Activated T-cell treated with anti-CD3 and anti-CD28 coated beads, Interleukin-2, amount 50 U/mL, for 72 hours (primary cell): ENCODE measurements around the gene SLC4A4. TPM values are rescaled to one million over a fixed set of nuclear protein-coding genes. Genes with fewer than 3 reads are reported as not detected.

Experiments used
- ATAC-seq, 2 donors: fragments of 150-1000 bp; cut with Tn5 transposase; replicated peaks in 1 of 2; 2 replicates each; pipeline ENCODE4 v1.10.0; 2021; ENCODE audit warnings: moderate library complexity in 2 of 2, mild to moderate bottlenecking in 1 of 2
- DNase-seq, 2 donors: peaks; one replicate each; pipeline ENCODE4 v3.0.0; 2021 to 2022; ENCODE audit warnings: mixed read lengths in 1 of 2
- H3K27ac Mint-ChIP-seq: one replicate; pipeline ENCODE4 v1.8.0; 2022; ENCODE audit warnings: mild to moderate bottlenecking, moderate library complexity, mixed read lengths
- H3K27me3 Mint-ChIP-seq: one replicate; pipeline ENCODE4 v1.8.0; 2022; ENCODE audit warnings: low read depth, mixed read lengths
- H3K36me3 Mint-ChIP-seq, 2 donors: one replicate each; pipeline ENCODE4 v1.8.0; 2022; ENCODE audit warnings: mixed read lengths in 2 of 2, mild to moderate bottlenecking in 1 of 2; ENCODE audit not compliant: insufficient read depth in 2 of 2
- H3K4me1 Mint-ChIP-seq: one replicate; pipeline ENCODE4 v1.8.0; 2022; ENCODE audit warnings: low read depth, mixed read lengths
- H3K4me3 Mint-ChIP-seq, 2 donors: one replicate each; pipeline ENCODE4 v1.8.0; 2022; ENCODE audit warnings: mild to moderate bottlenecking in 2 of 2, mixed read lengths in 2 of 2, moderate library complexity in 2 of 2
- H3K9me3 Mint-ChIP-seq, 2 donors: one replicate each; pipeline ENCODE4 v1.8.0; 2022; ENCODE audit warnings: mixed read lengths in 2 of 2
- total RNA-seq, 2 donors: library from RNA; stranded (reverse); gene quantifications; one replicate each; pipeline ENCODE4 v1.2.3, GENCODE V29; 2022

Gene SLC4A4
- under 1 TPM; 0.26 to 0.46 TPM for total RNA-seq

- Mint-ChIP-seq H3K27ac (no peak within 1 kb of the TSS), H3K36me3 (no peaks in the 10 kb centered on the region), H3K4me1 (no peaks in the 10 kb centered on the region), H3K27me3 (peaks cover 10% of the 10 kb centered on the region), H3K4me3 (no peak within 1 kb of the TSS), H3K9me3 (no peaks in the 10 kb centered on the region)
- peak; percentile 97 for ATAC-seq
- DNase-seq: peak in 1 of 2 donors; percentile 2
These were observed at the start of gene SLC4A4 for GRCh38 chr4:71338846-71339593. SLC4A4 (plus strand) TSS chr4:71339020.

- Mint-ChIP-seq H3K9me3 (no peaks in the 10 kb centered on the region), H3K36me3 (no peaks in the 10 kb centered on the region), H3K4me3 (no peak overlapping the region), H3K27me3 (no peaks in the 10 kb centered on the region), H3K27ac (no peak overlapping the region), H3K4me1 (no peaks in the 10 kb centered on the region)
- ATAC-seq (no peak), DNase-seq (no peak)
These were observed 48.7 kb upstream of the SLC4A4 start for GRCh38 chr4:71290074-71290473.

- H3K4me1 Mint-ChIP-seq: no peaks in the 10 kb centered on the region
- no peak overlapping the region for H3K27ac Mint-ChIP-seq
- ATAC-seq (no peak), DNase-seq (no peak)
- H3K27me3 Mint-ChIP-seq: no peaks in the 10 kb centered on the region
- H3K4me3 Mint-ChIP-seq: no peak overlapping the region
- H3K9me3 Mint-ChIP-seq: no peaks in the 10 kb centered on the region
- H3K36me3 Mint-ChIP-seq: no peaks in the 10 kb centered on the region
These were observed 48.3 kb upstream of the SLC4A4 start for GRCh38 chr4:71290476-71290875.

GRCh38 chr4:71292228-71292627 is 46.6 kb upstream of the SLC4A4 start:
- Mint-ChIP-seq H3K9me3 (no peaks in the 10 kb centered on the region), H3K36me3 (no peaks in the 10 kb centered on the region), H3K27me3 (no peaks in the 10 kb centered on the region), H3K27ac (no peak overlapping the region), H3K4me1 (no peaks in the 10 kb centered on the region), H3K4me3 (no peak overlapping the region)
- no peak for ATAC-seq
- no peak for DNase-seq

- peak in 1 of 2 donors; percentile 55 for ATAC-seq
- no peaks in the 10 kb centered on the region for H3K9me3 Mint-ChIP-seq
These were observed 45.1 kb upstream of the SLC4A4 start for GRCh38 chr4:71293705-71294104.

GRCh38 chr4:71294301-71294700 is 44.5 kb upstream of the SLC4A4 start:
- H3K27me3 Mint-ChIP-seq: no peaks in the 10 kb centered on the region
- ATAC-seq (no peak), DNase-seq (no peak)
- no peaks in the 10 kb centered on the region for H3K9me3 Mint-ChIP-seq
- H3K36me3 Mint-ChIP-seq: no peaks in the 10 kb centered on the region
- H3K4me3 Mint-ChIP-seq: no peak overlapping the region
- H3K27ac Mint-ChIP-seq: no peak overlapping the region
- no peaks in the 10 kb centered on the region for H3K4me1 Mint-ChIP-seq

More at GRCh38 chr4:71293705-71294104, 45.1 kb upstream of the SLC4A4 start:
- no peaks in the 10 kb centered on the region for H3K4me1 Mint-ChIP-seq
- H3K4me3 Mint-ChIP-seq: no peak overlapping the region
- H3K27ac Mint-ChIP-seq: no peak overlapping the region
- no peak for DNase-seq
- no peaks in the 10 kb centered on the region for H3K27me3 Mint-ChIP-seq
- H3K36me3 Mint-ChIP-seq: no peaks in the 10 kb centered on the region

GRCh38 chr4:71296945-71297344 is 41.9 kb upstream of the SLC4A4 start:
- ATAC-seq (no peak), DNase-seq (no peak)
- no peaks in the 10 kb centered on the region for H3K36me3 Mint-ChIP-seq
- no peak overlapping the region for H3K27ac Mint-ChIP-seq
- no peaks in the 10 kb centered on the region for H3K27me3 Mint-ChIP-seq
- H3K9me3 Mint-ChIP-seq: no peaks in the 10 kb centered on the region
- H3K4me3 Mint-ChIP-seq: no peak overlapping the region
- no peaks in the 10 kb centered on the region for H3K4me1 Mint-ChIP-seq

GRCh38 chr4:71300362-71300761 is 38.5 kb upstream of the SLC4A4 start:
- no peaks in the 10 kb centered on the region for H3K9me3 Mint-ChIP-seq
- H3K4me1 Mint-ChIP-seq: no peaks in the 10 kb centered on the region
- no peaks in the 10 kb centered on the region for H3K36me3 Mint-ChIP-seq
- no peak overlapping the region for H3K27ac Mint-ChIP-seq
- H3K27me3 Mint-ChIP-seq: no peaks in the 10 kb centered on the region
- no peak for DNase-seq
- no peak overlapping the region for H3K4me3 Mint-ChIP-seq
- ATAC-seq: no peak

- no peaks in the 10 kb centered on the region for H3K9me3 Mint-ChIP-seq
- H3K27ac Mint-ChIP-seq: no peak overlapping the region
- H3K36me3 Mint-ChIP-seq: no peaks in the 10 kb centered on the region
- no peaks in the 10 kb centered on the region for H3K4me1 Mint-ChIP-seq
- no peak overlapping the region for H3K4me3 Mint-ChIP-seq
- H3K27me3 Mint-ChIP-seq: no peaks in the 10 kb centered on the region
- no peak for ATAC-seq
- DNase-seq: no peak
These were observed 37.9 kb upstream of the SLC4A4 start for GRCh38 chr4:71300964-71301363.

GRCh38 chr4:71303287-71303686 is 35.5 kb upstream of the SLC4A4 start:
- H3K9me3 Mint-ChIP-seq: no peaks in the 10 kb centered on the region
- H3K27me3 Mint-ChIP-seq: no peaks in the 10 kb centered on the region
- ATAC-seq (no peak), DNase-seq (no peak)
- H3K4me1 Mint-ChIP-seq: no peaks in the 10 kb centered on the region
- H3K36me3 Mint-ChIP-seq: no peaks in the 10 kb centered on the region
- H3K4me3 Mint-ChIP-seq: no peak overlapping the region
- H3K27ac Mint-ChIP-seq: no peak overlapping the region

- H3K9me3 Mint-ChIP-seq: no peaks in the 10 kb centered on the region
- no peaks in the 10 kb centered on the region for H3K36me3 Mint-ChIP-seq
- no peak for DNase-seq
- H3K27ac Mint-ChIP-seq: no peak overlapping the region
- no peaks in the 10 kb centered on the region for H3K27me3 Mint-ChIP-seq
- H3K4me1 Mint-ChIP-seq: no peaks in the 10 kb centered on the region
- H3K4me3 Mint-ChIP-seq: no peak overlapping the region
- ATAC-seq: no peak
These were observed 35.0 kb upstream of the SLC4A4 start for GRCh38 chr4:71303850-71304249.

GRCh38 chr4:71304289-71304850 is 34.5 kb upstream of the SLC4A4 start:
- no peak for ATAC-seq
- DNase-seq: no peak
- Mint-ChIP-seq H3K27ac (no peak overlapping the region), H3K4me1 (no peaks in the 10 kb centered on the region), H3K4me3 (no peak overlapping the region), H3K9me3 (no peaks in the 10 kb centered on the region), H3K27me3 (no peaks in the 10 kb centered on the region), H3K36me3 (no peaks in the 10 kb centered on the region)

- Mint-ChIP-seq H3K9me3 (peaks cover 9 to 12% of the 10 kb centered on the region in 2 donors), H3K4me3 (no peak overlapping the region), H3K27ac (no peak overlapping the region), H3K27me3 (no peaks in the 10 kb centered on the region), H3K4me1 (no peaks in the 10 kb centered on the region), H3K36me3 (peaks cover 1% of the 10 kb centered on the region in 2 donors)
- no peak for DNase-seq
- no peak for ATAC-seq
These were observed 31.1 kb upstream of the SLC4A4 start for GRCh38 chr4:71307729-71308128.

- no peaks in the 10 kb centered on the region for H3K27me3 Mint-ChIP-seq
- no peaks in the 10 kb centered on the region for H3K4me1 Mint-ChIP-seq
- H3K36me3 Mint-ChIP-seq: no peaks in the 10 kb centered on the region
- no peaks in the 10 kb centered on the region for H3K9me3 Mint-ChIP-seq
- ATAC-seq (no peak), DNase-seq (no peak)
- H3K4me3 Mint-ChIP-seq: no peak overlapping the region
- no peak overlapping the region for H3K27ac Mint-ChIP-seq
These were observed 16.4 kb upstream of the SLC4A4 start for GRCh38 chr4:71322425-71322824.
